ENCODE measurements around the gene RING1. TPM values are rescaled to one million over a fixed set of nuclear protein-coding genes. Genes with fewer than 3 reads are reported as not detected.

The RING1 gene
- total RNA-seq, 2 experiments from 2014 or later, result 31.8 to 40.0 TPM

- H3K27ac ChIP-seq (ENCODE audit: low read depth, low read length, poor library complexity, severe bottlenecking), result no peak overlapping the region
- no peaks in the 10 kb centered on the region for H3K79me2 ChIP-seq (ENCODE audit: insufficient read depth, low read depth, low read length)
- TF ChIP-seq CTCF (conservative IDR thresholded peaks at IDR 0.05; ENCODE audit: low read length) (peak; percentile 31; the same call in 1 of the 2 replicates), EZH2phosphoT487 (IDR thresholded peaks at IDR 0.05; ENCODE audit: borderline replicate concordance, low read depth, low read length) (no peak)
- no peaks in the 10 kb centered on the region for H3K9me3 ChIP-seq (ENCODE audit: low read length)
- ChIA-PET POLR2A (interaction anchor here (3.8 kb wide), 1 partner anchor 20 kb away, joined by 19 read pairs; the partner anchor contains the start of genes RPS18 and VPS52), CTCF (ENCODE audit: unreplicated experiment) (no interaction called here)
- intact Hi-C loops (cut with micrococcal nuclease; ENCODE audit: unreplicated experiment), result no loop called here
- no peak overlapping the region for H2AFZ ChIP-seq (ENCODE audit: low read length)
- H4K20me1 ChIP-seq (ENCODE audit: insufficient read depth, low read length), result no peaks in the 10 kb centered on the region
- no peak overlapping the region for H3K4me2 ChIP-seq (ENCODE audit: low read length)
- no peaks in the 10 kb centered on the region for H3K9me2 ChIP-seq (ENCODE audit: insufficient read depth, low read length)
- H3K36me3 ChIP-seq (ENCODE audit: insufficient read depth, low read length), result peaks cover 24% of the 10 kb centered on the region
- H3K4me3 ChIP-seq (ENCODE audit: low read depth, low read length, poor library complexity, severe bottlenecking), result no peak overlapping the region
- DNase-seq (ENCODE audit: low spot score), result no peak
- no TSS peak for BruUV-seq (replicated peaks)
- H3K4me1 ChIP-seq (ENCODE audit: insufficient read depth, low read length, poor library complexity, severe bottlenecking), result peaks cover 23% of the 10 kb centered on the region
These were observed 43.2 kb downstream of the RING1 start for GRCh38 chr6:33251395-33252012.

- no peak for TF ChIP-seq CTCF (conservative IDR thresholded peaks at IDR 0.05; ENCODE audit: low read length)
- TF ChIP-seq EZH2phosphoT487 (IDR thresholded peaks at IDR 0.05; ENCODE audit: borderline replicate concordance, low read depth, low read length), result no peak
- CTCF ChIA-PET (ENCODE audit: unreplicated experiment), result no interaction called here
- peaks cover 32% of the 10 kb centered on the region for H3K36me3 ChIP-seq (ENCODE audit: insufficient read depth, low read length)
- no peaks in the 10 kb centered on the region for H3K9me3 ChIP-seq (ENCODE audit: low read length)
- no peak overlapping the region for H3K27ac ChIP-seq (ENCODE audit: low read depth, low read length, poor library complexity, severe bottlenecking)
- no peaks in the 10 kb centered on the region for H3K9me2 ChIP-seq (ENCODE audit: insufficient read depth, low read length)
- H3K4me2 ChIP-seq (ENCODE audit: low read length), result no peak overlapping the region
- POLR2A ChIA-PET, result no interaction called here
- H2AFZ ChIP-seq (ENCODE audit: low read length), result no peak overlapping the region
- no peak overlapping the region for H3K4me3 ChIP-seq (ENCODE audit: low read depth, low read length, poor library complexity, severe bottlenecking)
- intact Hi-C loops (cut with micrococcal nuclease; ENCODE audit: unreplicated experiment), result no loop called here
- TSS peak; percentile 38 for BruUV-seq (replicated peaks)
- DNase-seq (ENCODE audit: low spot score), result no peak
- no peaks in the 10 kb centered on the region for H3K79me2 ChIP-seq (ENCODE audit: insufficient read depth, low read depth, low read length)
- no peaks in the 10 kb centered on the region for H4K20me1 ChIP-seq (ENCODE audit: insufficient read depth, low read length)
- H3K4me1 ChIP-seq (ENCODE audit: insufficient read depth, low read length, poor library complexity, severe bottlenecking), result peaks cover 22% of the 10 kb centered on the region
These were observed 44.5 kb downstream of the RING1 start for GRCh38 chr6:33252759-33253158.

GRCh38 chr6:33254591-33254990 lies 46.3 kb downstream of the RING1 start:
- Histone ChIP-seq H3K4me1 (ENCODE audit: insufficient read depth, low read length, poor library complexity, severe bottlenecking) (peaks cover 12% of the 10 kb centered on the region), H3K36me3 (ENCODE audit: insufficient read depth, low read length) (peaks cover 50% of the 10 kb centered on the region), H3K9me2 (ENCODE audit: insufficient read depth, low read length) (no peaks in the 10 kb centered on the region), H3K27ac (ENCODE audit: low read depth, low read length, poor library complexity, severe bottlenecking) (no peak overlapping the region), H4K20me1 (ENCODE audit: insufficient read depth, low read length) (no peaks in the 10 kb centered on the region), H3K4me2 (ENCODE audit: low read length) (no peak overlapping the region), H2AFZ (ENCODE audit: low read length) (no peak overlapping the region), H3K79me2 (ENCODE audit: insufficient read depth, low read depth, low read length) (no peaks in the 10 kb centered on the region), H3K4me3 (ENCODE audit: low read depth, low read length, poor library complexity, severe bottlenecking) (no peak overlapping the region), H3K9me3 (ENCODE audit: low read length) (no peaks in the 10 kb centered on the region)
- ChIA-PET CTCF (ENCODE audit: unreplicated experiment) (no interaction called here), POLR2A (interaction anchor here (0.6 kb wide), 1 partner anchor 40 kb away, joined by 4 read pairs; no protein-coding TSS in a partner anchor)
- intact Hi-C loops (cut with micrococcal nuclease; ENCODE audit: unreplicated experiment), result no loop called here
- no peak for TF ChIP-seq CTCF (conservative IDR thresholded peaks at IDR 0.05; ENCODE audit: low read length)
- no peak for TF ChIP-seq EZH2phosphoT487 (IDR thresholded peaks at IDR 0.05; ENCODE audit: borderline replicate concordance, low read depth, low read length)
- DNase-seq (ENCODE audit: low spot score), result no peak
- BruUV-seq (replicated peaks), result no TSS peak
